Nephron progenitor cell (in vitro differentiated cells): Measurements from ENCODE around the gene PADI3.

Experiments
- DNase-seq: peaks from one replicate; pipeline ENCODE4 v3.0.0; 2021
- H3K27ac Mint-ChIP-seq: 2 replicates; pipeline ENCODE4 v1.8.0; 2021; ENCODE audit warnings: mild to moderate bottlenecking, moderate library complexity, mixed read lengths
- H3K27me3 Mint-ChIP-seq: 2 replicates; pipeline ENCODE4 v1.8.0; 2021; ENCODE audit warnings: mild to moderate bottlenecking, low read depth, mixed read lengths; ENCODE audit not compliant: poor library complexity
- H3K36me3 Mint-ChIP-seq: 2 replicates; pipeline ENCODE4 v1.8.0; 2021; ENCODE audit warnings: low read depth, mixed read lengths
- H3K4me1 Mint-ChIP-seq: 2 replicates; pipeline ENCODE4 v1.8.0; 2021; ENCODE audit warnings: mixed read lengths
- H3K4me3 Mint-ChIP-seq: 2 replicates; pipeline ENCODE4 v1.8.0; 2021; ENCODE audit warnings: mild to moderate bottlenecking, moderate library complexity, mixed read lengths
- H3K9me3 Mint-ChIP-seq: 2 replicates; pipeline ENCODE4 v1.8.0; 2021; ENCODE audit warnings: mild to moderate bottlenecking, moderate library complexity, mixed read lengths
- CTCF ChIP-seq: fragments of 200-600 bp; sonication (generic); IDR thresholded peaks from 2 replicates; pipeline ENCODE4 v1.5.0; 2021; ENCODE audit warnings: antibody characterized with exemption

The PADI3 gene

GRCh38 chr1:17296086-17296485, 47.2 kb downstream of the PADI3 start:
- H3K27ac Mint-ChIP-seq: no peak overlapping the region
- no peak for TF ChIP-seq CTCF

DNA sequence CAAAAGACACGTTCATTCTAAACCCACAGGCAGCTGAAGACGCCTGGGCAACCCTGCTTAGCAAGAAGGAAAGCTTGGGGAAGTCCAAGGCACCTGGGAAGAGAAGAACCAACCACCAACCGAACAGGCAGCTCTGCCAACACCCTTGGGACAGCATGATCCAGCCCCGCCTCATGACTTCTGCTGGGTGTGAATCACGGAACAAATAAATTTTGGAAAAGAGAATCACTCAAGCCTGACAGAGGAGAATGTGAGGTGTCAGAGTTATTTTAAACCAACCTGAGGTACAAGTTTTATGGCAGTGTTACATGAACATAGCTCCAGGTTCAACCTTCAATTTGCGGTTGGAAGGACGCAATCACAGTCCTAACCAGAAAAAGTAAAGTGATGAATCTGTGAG, 49.1 kb downstream of the PADI3 start:
- Mint-ChIP-seq H3K9me3 (peaks cover 29% of the 10 kb centered on the region), H3K36me3 (peaks cover 10% of the 10 kb centered on the region), H3K27me3 (peaks cover 17% of the 10 kb centered on the region), H3K4me3 (no peak overlapping the region), H3K27ac (no peak overlapping the region), H3K4me1 (peaks cover 15% of the 10 kb centered on the region)
- no peak for DNase-seq
- no peak for TF ChIP-seq CTCF

More at GRCh38 chr1:17296086-17296485, 47.2 kb downstream of the PADI3 start:
- H3K4me3 Mint-ChIP-seq: no peak overlapping the region
- DNase-seq: no peak
- peaks cover 19% of the 10 kb centered on the region for H3K27me3 Mint-ChIP-seq
- H3K9me3 Mint-ChIP-seq: peaks cover 10% of the 10 kb centered on the region
- H3K36me3 Mint-ChIP-seq: no peaks in the 10 kb centered on the region
- H3K4me1 Mint-ChIP-seq: peaks cover 15% of the 10 kb centered on the region

DNA sequence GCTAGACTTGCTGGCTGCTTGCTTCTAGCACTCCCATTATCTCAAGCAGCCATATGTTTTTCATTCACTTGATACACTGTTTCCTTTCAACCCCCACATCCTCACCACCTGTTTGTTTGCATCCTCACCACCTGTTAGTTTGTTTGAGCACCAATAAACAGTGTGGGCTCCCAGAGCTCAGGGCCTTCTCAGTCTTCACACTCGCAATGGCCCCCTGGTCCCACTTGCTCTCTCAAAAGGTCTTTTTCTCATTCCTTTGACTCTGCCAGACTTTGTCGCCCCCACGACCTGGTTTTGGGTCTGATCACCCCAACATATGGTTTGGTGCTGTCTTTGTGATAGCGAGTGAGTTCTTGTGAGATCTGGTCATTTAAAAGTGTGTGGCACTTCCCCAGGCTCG, 52.9 kb downstream of the PADI3 start:
- Mint-ChIP-seq H3K4me1 (peaks cover 18% of the 10 kb centered on the region), H3K4me3 (no peak overlapping the region), H3K27me3 (peaks cover 28% of the 10 kb centered on the region), H3K9me3 (peaks cover 29% of the 10 kb centered on the region), H3K27ac (no peak overlapping the region), H3K36me3 (peaks cover 11% of the 10 kb centered on the region)
- DNase-seq: no peak
- TF ChIP-seq CTCF: no peak

DNA sequence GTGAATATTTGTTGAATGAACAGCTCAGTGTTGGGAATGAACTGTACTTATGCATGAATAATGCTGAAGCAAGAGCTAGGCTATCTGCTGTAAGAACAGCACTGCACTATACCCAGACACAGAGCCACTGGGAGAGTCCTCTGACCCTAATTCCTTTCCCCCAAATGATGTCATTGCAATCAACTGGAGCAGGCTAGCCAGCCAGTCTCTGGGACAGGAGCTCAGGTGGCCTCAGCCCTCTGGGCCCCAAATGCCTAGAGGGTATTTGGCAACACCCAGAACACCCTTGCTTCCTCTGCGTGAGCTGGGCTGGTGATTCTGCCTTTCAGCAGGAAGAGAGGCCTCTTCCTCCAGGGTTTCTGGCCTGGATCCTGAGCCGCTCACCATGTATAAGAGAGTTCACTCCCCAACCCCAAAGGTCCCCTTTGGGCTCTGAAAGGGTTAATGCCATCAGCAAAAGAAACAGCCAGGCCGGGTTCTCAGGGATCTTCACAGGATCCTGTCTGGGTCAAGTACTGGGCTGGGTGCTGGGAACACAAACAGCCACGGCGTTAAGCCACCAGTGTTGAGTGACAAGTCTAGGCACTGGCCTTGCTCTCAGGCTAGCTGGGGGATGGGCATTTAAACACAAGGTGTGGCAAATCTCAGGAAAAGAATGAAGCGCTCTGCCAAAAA, 55.4 kb downstream of the PADI3 start:
- DNase-seq: no peak
- TF ChIP-seq CTCF: no peak
- peaks cover 25% of the 10 kb centered on the region for H3K4me1 Mint-ChIP-seq
- peaks cover 29% of the 10 kb centered on the region for H3K27me3 Mint-ChIP-seq
- H3K36me3 Mint-ChIP-seq: peaks cover 11% of the 10 kb centered on the region
- peaks cover 24% of the 10 kb centered on the region for H3K9me3 Mint-ChIP-seq
- no peak overlapping the region for H3K27ac Mint-ChIP-seq
- H3K4me3 Mint-ChIP-seq: no peak overlapping the region

GRCh38 chr1:17304826-17305175, 55.9 kb downstream of the PADI3 start:
- Mint-ChIP-seq H3K27me3 (peaks cover 29% of the 10 kb centered on the region), H3K9me3 (peaks cover 20% of the 10 kb centered on the region), H3K4me1 (peaks cover 28% of the 10 kb centered on the region), H3K36me3 (peaks cover 11% of the 10 kb centered on the region), H3K27ac (peak overlapping the region; percentile 80), H3K4me3 (no peak overlapping the region)
- no peak for DNase-seq
- TF ChIP-seq CTCF: no peak

DNA sequence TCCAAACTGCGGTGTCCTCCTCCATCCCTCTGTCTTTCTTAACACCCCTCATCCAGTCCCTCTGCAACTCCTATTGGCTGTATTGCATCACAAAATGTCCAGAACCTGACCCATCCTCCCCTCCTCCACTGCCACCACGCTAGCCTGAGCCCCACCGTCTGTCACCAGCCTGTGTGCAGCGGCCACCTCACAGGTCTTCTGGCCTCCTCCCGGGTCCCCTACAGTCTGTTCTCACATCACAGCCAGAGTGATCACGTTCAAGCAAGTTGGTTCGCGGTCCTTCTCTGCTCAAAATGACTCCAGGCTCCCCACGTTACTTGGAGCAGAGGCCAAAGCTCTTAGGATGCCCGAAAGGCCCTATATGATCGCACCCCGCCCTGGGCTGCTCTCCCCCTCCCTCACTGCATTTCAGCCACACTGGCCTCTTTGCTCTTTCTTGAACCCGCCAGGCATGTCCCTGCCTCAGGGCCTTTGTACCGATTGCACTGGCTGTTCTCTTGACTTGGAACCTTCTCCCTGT, 56.7 kb downstream of the PADI3 start:
- H3K4me3 Mint-ChIP-seq: no peak overlapping the region
- DNase-seq: no peak
- peaks cover 20% of the 10 kb centered on the region for H3K9me3 Mint-ChIP-seq
- H3K27me3 Mint-ChIP-seq: peaks cover 29% of the 10 kb centered on the region
- no peak overlapping the region for H3K27ac Mint-ChIP-seq
- H3K4me1 Mint-ChIP-seq: peaks cover 34% of the 10 kb centered on the region
- peaks cover 11% of the 10 kb centered on the region for H3K36me3 Mint-ChIP-seq
- TF ChIP-seq CTCF: no peak
